ENCODE measurements around the gene RGS6.
A peak's percentile ranks its signal among the peaks of the same experiment; 100 is the strongest.

RGS6 gene

DNA sequence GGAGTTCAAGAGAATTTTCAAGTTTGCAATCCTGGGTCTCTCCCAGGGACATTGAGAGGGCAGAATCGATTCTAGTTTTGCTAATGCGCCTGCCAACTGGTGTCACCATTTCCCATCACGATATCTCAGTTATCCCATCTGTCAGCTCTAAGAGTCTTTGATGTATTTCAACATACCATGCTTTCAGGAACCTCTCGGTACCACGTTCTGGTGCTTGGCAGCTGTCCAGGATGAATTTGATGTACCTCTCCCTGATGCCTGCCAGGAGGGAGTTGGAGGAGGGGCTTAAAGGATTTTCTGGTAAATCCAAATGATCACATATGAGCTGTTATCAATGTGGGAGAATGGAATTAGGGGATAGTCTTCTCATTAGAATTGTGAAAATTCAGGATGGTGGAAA lies 332.5 kb downstream of the RGS6 start:
- no peak overlapping the region for H3K27ac ChIP-seq
- TF ChIP-seq CTCF (conservative IDR thresholded peaks at IDR 0.05) (no peak), ZFX (IDR thresholded peaks at IDR 0.05) (no peak)

- no peak for TF ChIP-seq ZFX (IDR thresholded peaks at IDR 0.05)
- no peak for TF ChIP-seq CTCF (conservative IDR thresholded peaks at IDR 0.05)
These were observed 338.0 kb downstream of the RGS6 start for GRCh38 chr14:72270147-72270727.

DNA sequence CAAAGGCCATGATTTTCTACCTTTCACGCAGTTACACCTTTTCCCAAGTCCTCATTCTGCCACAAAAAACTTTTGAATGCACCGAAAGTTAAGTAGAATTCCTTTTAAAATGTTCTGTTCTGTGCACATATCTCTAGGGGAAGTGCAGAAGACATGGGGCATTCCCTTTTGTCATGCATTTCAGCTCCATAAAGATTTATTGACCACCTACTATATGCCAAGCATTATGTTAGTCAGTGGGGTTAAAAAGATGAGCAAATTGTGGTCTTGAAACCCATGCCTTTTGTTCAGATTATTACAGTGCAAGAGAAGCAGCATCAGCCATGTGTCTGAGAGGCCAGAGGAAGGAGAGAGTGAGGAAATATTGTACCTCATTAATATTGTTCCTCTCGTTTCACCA lies 338.5 kb downstream of the RGS6 start:
- TF ChIP-seq ZFX (IDR thresholded peaks at IDR 0.05) (no peak), CTCF (conservative IDR thresholded peaks at IDR 0.05) (no peak)
- H3K27ac ChIP-seq: no peak overlapping the region

More at GRCh38 chr14:72270147-72270727, 338.0 kb downstream of the RGS6 start:
- H3K27ac ChIP-seq: no peak overlapping the region

DNA sequence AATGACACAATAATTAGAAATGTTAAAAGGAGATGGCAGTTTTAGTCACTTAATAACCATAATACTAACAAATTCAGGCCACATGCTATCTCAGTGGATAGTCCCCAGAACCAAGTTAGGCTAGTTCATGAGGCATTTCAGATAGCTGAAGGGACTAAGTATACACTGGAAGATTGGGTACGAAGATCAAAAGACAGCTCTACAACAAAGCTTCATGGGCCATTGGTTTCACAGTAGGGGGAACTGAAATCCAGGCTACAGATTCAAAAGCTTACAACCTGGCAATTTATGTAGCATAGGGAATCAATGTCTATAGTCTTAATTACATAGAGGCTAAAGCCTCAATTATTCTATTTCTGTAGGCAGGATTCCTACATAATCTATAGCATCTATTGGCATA lies 343.0 kb downstream of the RGS6 start:
- TF ChIP-seq CTCF (conservative IDR thresholded peaks at IDR 0.05) (no peak), ZFX (IDR thresholded peaks at IDR 0.05) (no peak)
- H3K27ac ChIP-seq: no peak overlapping the region

DNA sequence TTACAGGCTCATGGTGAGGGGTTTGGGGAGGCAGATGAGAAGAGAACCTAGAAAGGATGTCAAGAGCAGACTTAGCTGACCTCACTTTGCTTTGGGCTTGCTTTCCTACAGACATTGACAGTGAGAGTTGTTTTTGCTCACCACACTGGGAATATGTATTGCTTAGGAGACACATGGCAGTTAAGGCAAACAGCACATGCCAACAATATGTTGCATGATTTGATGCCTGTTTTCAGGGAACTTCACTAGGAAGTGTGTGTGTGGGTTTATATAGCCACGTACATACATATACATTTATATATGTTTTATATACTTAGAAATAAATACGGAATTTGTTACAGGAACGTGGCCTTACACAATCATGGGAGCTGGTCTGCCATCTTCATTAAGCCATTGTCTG lies 346.1 kb downstream of the RGS6 start:
- no peak for TF ChIP-seq ZFX (IDR thresholded peaks at IDR 0.05)
- H3K27ac ChIP-seq: no peak overlapping the region

DNA sequence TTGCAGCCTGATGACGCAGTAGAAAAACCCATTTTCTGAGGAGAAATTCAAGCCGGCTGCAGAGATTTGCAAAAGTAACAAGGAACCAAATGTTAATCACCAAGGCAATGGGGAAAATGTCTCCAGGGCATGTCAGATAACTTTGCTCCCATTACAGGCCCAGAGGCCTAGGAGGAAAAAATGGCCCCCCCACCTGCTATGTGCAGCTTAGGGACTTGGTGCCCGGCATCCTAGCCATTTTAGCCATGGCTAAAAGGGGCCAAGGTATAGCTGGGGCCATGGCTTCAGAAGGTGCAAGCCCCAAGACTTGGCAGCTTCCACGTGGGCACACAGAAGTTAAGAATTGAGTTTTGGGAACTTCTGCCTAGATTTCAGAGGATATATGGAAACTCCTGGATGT lies 351.9 kb downstream of the RGS6 start:
- no peak overlapping the region for H3K27ac ChIP-seq
- TF ChIP-seq CTCF (conservative IDR thresholded peaks at IDR 0.05): no peak
- TF ChIP-seq ZFX (IDR thresholded peaks at IDR 0.05): no peak

DNA sequence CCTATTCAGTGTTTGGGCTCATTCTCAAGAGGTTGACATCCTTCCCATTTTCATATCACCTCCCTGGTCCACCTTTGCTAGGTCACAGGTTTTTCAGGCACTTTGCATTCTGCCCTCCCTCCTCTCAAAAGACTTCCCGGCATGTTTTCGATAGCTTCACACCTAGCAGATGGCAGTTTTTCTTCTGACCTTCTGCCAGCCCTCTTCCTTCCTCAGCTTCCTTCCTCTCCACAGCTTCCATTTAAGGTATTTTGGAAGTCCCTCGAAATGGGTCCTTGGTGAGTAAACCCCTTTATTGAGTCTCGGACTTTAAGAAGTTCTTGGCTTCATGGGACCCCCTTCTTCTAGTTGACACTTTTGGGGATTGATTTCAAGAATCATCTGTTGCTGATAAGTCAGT lies 358.0 kb downstream of the RGS6 start:
- no peak for TF ChIP-seq ZFX (IDR thresholded peaks at IDR 0.05)
- TF ChIP-seq CTCF (conservative IDR thresholded peaks at IDR 0.05): no peak

GRCh38 chr14:72291908-72292688 lies 359.9 kb downstream of the RGS6 start:
- no peak overlapping the region for H3K27ac ChIP-seq
- TF ChIP-seq ZFX (IDR thresholded peaks at IDR 0.05): no peak
- peak; percentile 87 for TF ChIP-seq CTCF (conservative IDR thresholded peaks at IDR 0.05)

More for the DNA sequence above, 358.0 kb downstream of the RGS6 start:
- no peak overlapping the region for H3K27ac ChIP-seq
